Activated CD8-positive, alpha-beta memory T cell treated with anti-CD3 and anti-CD28 coated beads, Interleukin-2, amount 10 ng/mL, durations not matched to agents 7 days and 5 days (primary cell): ENCODE results near the gene ABCC9. TPM values are rescaled to one million over a fixed set of nuclear protein-coding genes. Genes with fewer than 3 reads are reported as not detected.
"Not testable (repeated sequence)": the region's sequence is repeated elsewhere in the genome, so short reads cannot be mapped to it uniquely, and the experiment has no call there.

Experiments used
- ATAC-seq: fragments of 150-1000 bp; cut with Tn5 transposase; one replicate; pipeline ENCODE4 v1.10.0; 2021; ENCODE audit warnings: moderate library complexity
- CTCF ChIA-PET: fragments of 350-600 bp; sonication (Branson Sonifier 250); formaldehyde crosslinking; loops from one replicate; lab custom pipeline; 2021; ENCODE audit warnings: antibody characterized with exemption; lab: Charles Lee
- DNase-seq: peaks from one replicate; pipeline ENCODE4 v3.0.0-alpha.2; 2020
- H3K27ac Mint-ChIP-seq: one replicate; pipeline ENCODE4 v1.8.0; 2021; ENCODE audit warnings: mild to moderate bottlenecking, mixed read lengths
- H3K27me3 Mint-ChIP-seq: one replicate; pipeline ENCODE4 v1.8.0; 2021; ENCODE audit warnings: mixed read lengths
- H3K36me3 Mint-ChIP-seq: one replicate; pipeline ENCODE4 v1.8.0; 2021; ENCODE audit warnings: mild to moderate bottlenecking, mixed read lengths
- H3K4me1 Mint-ChIP-seq: one replicate; pipeline ENCODE4 v1.8.0; 2021; ENCODE audit warnings: mixed read lengths
- H3K4me3 Mint-ChIP-seq: one replicate; pipeline ENCODE4 v1.8.0; 2021; ENCODE audit warnings: mild to moderate bottlenecking, moderate library complexity, mixed read lengths
- H3K9me3 Mint-ChIP-seq: one replicate; pipeline ENCODE4 v1.8.0; 2022; ENCODE audit warnings: low read depth, mixed read lengths
- total RNA-seq, 2 experiments: library from RNA; stranded (reverse); gene quantifications; one replicate each; pipeline ENCODE4 v1.2.3, GENCODE V29; 2021

Gene ABCC9
- total RNA-seq, 2 experiments from 2014 or later = 0.07 TPM; not detected in 1

- Mint-ChIP-seq H3K36me3 (no peaks in the 10 kb centered on the region), H3K4me3 (no peak overlapping the region), H3K27ac (no peak overlapping the region), H3K4me1 (no peaks in the 10 kb centered on the region), H3K27me3 (no peaks in the 10 kb centered on the region), H3K9me3 (no peaks in the 10 kb centered on the region)
- ATAC-seq = no peak
- no peak for DNase-seq
- CTCF ChIA-PET = no interaction called here
Observed at GRCh38 chr12:21788089-21788983, 152.9 kb downstream of the ABCC9 start.

- no peak for ATAC-seq
- Mint-ChIP-seq H3K9me3 (no peaks in the 10 kb centered on the region), H3K36me3 (no peaks in the 10 kb centered on the region), H3K4me1 (no peaks in the 10 kb centered on the region), H3K27me3 (no peaks in the 10 kb centered on the region), H3K4me3 (no peak overlapping the region), H3K27ac (no peak overlapping the region)
- no peak for DNase-seq
- CTCF ChIA-PET = no interaction called here
Observed at GRCh38 chr12:21786041-21786531, 155.1 kb downstream of the ABCC9 start.

GRCh38 chr12:21782723-21783122 lies 158.5 kb downstream of the ABCC9 start:
- H3K4me3 Mint-ChIP-seq, H3K27me3 Mint-ChIP-seq, H3K4me1 Mint-ChIP-seq, CTCF ChIA-PET, ATAC-seq, H3K27ac Mint-ChIP-seq, H3K36me3 Mint-ChIP-seq, H3K9me3 Mint-ChIP-seq, DNase-seq: not testable (repeated sequence)

- no peaks in the 10 kb centered on the region for H3K9me3 Mint-ChIP-seq
- CTCF ChIA-PET = interaction anchor here (1.0 kb wide), 1 partner anchor 71 kb away, joined by 3 read pairs; no protein-coding TSS in a partner anchor
- no peak for DNase-seq
Observed at GRCh38 chr12:21780786-21781185, 160.4 kb downstream of the ABCC9 start.

GRCh38 chr12:21776175-21776574 lies 165.1 kb downstream of the ABCC9 start:
- DNase-seq (no peak), ATAC-seq (no peak)
- Mint-ChIP-seq H3K4me3 (no peak overlapping the region), H3K36me3 (no peaks in the 10 kb centered on the region), H3K27me3 (peaks cover 58% of the 10 kb centered on the region), H3K9me3 (no peaks in the 10 kb centered on the region), H3K4me1 (peaks cover 7% of the 10 kb centered on the region), H3K27ac (no peak overlapping the region)
- CTCF ChIA-PET = no interaction called here

More at GRCh38 chr12:21780786-21781185, 160.4 kb downstream of the ABCC9 start:
- Mint-ChIP-seq H3K4me3 (no peak overlapping the region), H3K27ac (no peak overlapping the region), H3K4me1 (no peaks in the 10 kb centered on the region), H3K36me3 (no peaks in the 10 kb centered on the region), H3K27me3 (peaks cover 24% of the 10 kb centered on the region)
- no peak for ATAC-seq

- H3K9me3 Mint-ChIP-seq = no peaks in the 10 kb centered on the region
- CTCF ChIA-PET = interaction anchor here (0.6 kb wide), 1 partner anchor 1088 kb away, joined by 3 read pairs; no protein-coding TSS in a partner anchor
- no peaks in the 10 kb centered on the region for H3K36me3 Mint-ChIP-seq
- no peak overlapping the region for H3K4me3 Mint-ChIP-seq
- peaks cover 7% of the 10 kb centered on the region for H3K4me1 Mint-ChIP-seq
- H3K27ac Mint-ChIP-seq = no peak overlapping the region
- ATAC-seq (no peak), DNase-seq (no peak)
- H3K27me3 Mint-ChIP-seq = peaks cover 66% of the 10 kb centered on the region
Observed at GRCh38 chr12:21775133-21775820, 165.9 kb downstream of the ABCC9 start.

GRCh38 chr12:21774358-21775132 lies 166.7 kb downstream of the ABCC9 start, which contains the start of gene KCNJ8:
KCNJ8 (minus strand) TSS chr12:21774706; CDS start chr12:21773616, 1,090 bp downstream.
- no peak within 1 kb of the TSS for H3K27ac Mint-ChIP-seq
- DNase-seq (no peak), ATAC-seq (no peak)
- CTCF ChIA-PET = no interaction called here
- peaks cover 69% of the 10 kb centered on the region for H3K27me3 Mint-ChIP-seq
- H3K4me3 Mint-ChIP-seq = no peak within 1 kb of the TSS
- no peaks in the 10 kb centered on the region for H3K9me3 Mint-ChIP-seq
- no peaks in the 10 kb centered on the region for H3K36me3 Mint-ChIP-seq
- H3K4me1 Mint-ChIP-seq = peaks cover 7% of the 10 kb centered on the region

GRCh38 chr12:21773806-21774205 lies 167.4 kb downstream of the ABCC9 start:
- Mint-ChIP-seq H3K27ac (no peak overlapping the region), H3K27me3 (peaks cover 70% of the 10 kb centered on the region), H3K36me3 (no peaks in the 10 kb centered on the region), H3K4me3 (no peak overlapping the region), H3K9me3 (no peaks in the 10 kb centered on the region), H3K4me1 (peaks cover 7% of the 10 kb centered on the region)
- ATAC-seq (no peak), DNase-seq (no peak)
- CTCF ChIA-PET = no interaction called here

GRCh38 chr12:21773263-21773741 lies 167.9 kb downstream of the ABCC9 start:
- Mint-ChIP-seq H3K4me3 (no peak overlapping the region), H3K9me3 (no peaks in the 10 kb centered on the region), H3K27ac (no peak overlapping the region), H3K27me3 (peaks cover 70% of the 10 kb centered on the region), H3K36me3 (no peaks in the 10 kb centered on the region), H3K4me1 (peaks cover 7% of the 10 kb centered on the region)
- CTCF ChIA-PET = no interaction called here
- no peak for DNase-seq
- no peak for ATAC-seq

- DNase-seq (no peak), ATAC-seq (no peak)
- H3K4me1 Mint-ChIP-seq = peaks cover 7% of the 10 kb centered on the region
- no peak overlapping the region for H3K27ac Mint-ChIP-seq
- H3K36me3 Mint-ChIP-seq = no peaks in the 10 kb centered on the region
- H3K9me3 Mint-ChIP-seq = no peaks in the 10 kb centered on the region
- peaks cover 53% of the 10 kb centered on the region for H3K27me3 Mint-ChIP-seq
- no peak overlapping the region for H3K4me3 Mint-ChIP-seq
- CTCF ChIA-PET = no interaction called here
Observed at GRCh38 chr12:21771311-21771710, 169.9 kb downstream of the ABCC9 start.

GRCh38 chr12:21769307-21769706 lies 171.9 kb downstream of the ABCC9 start:
- no peaks in the 10 kb centered on the region for H3K9me3 Mint-ChIP-seq
- H3K27me3 Mint-ChIP-seq = peaks cover 38% of the 10 kb centered on the region
- H3K4me1 Mint-ChIP-seq = peaks cover 5% of the 10 kb centered on the region
- no peaks in the 10 kb centered on the region for H3K36me3 Mint-ChIP-seq
- ATAC-seq (no peak), DNase-seq (no peak)
- CTCF ChIA-PET = no interaction called here
- H3K27ac Mint-ChIP-seq = no peak overlapping the region
- no peak overlapping the region for H3K4me3 Mint-ChIP-seq

- Mint-ChIP-seq H3K4me3 (no peak overlapping the region), H3K9me3 (no peaks in the 10 kb centered on the region), H3K27ac (no peak overlapping the region), H3K36me3 (no peaks in the 10 kb centered on the region), H3K4me1 (no peaks in the 10 kb centered on the region), H3K27me3 (peaks cover 20% of the 10 kb centered on the region)
- ATAC-seq (no peak), DNase-seq (no peak)
- CTCF ChIA-PET = no interaction called here
Observed at GRCh38 chr12:21766403-21766802, 174.8 kb downstream of the ABCC9 start.

- no peaks in the 10 kb centered on the region for H3K4me1 Mint-ChIP-seq
- no peak for ATAC-seq
- H3K27me3 Mint-ChIP-seq = peaks cover 8% of the 10 kb centered on the region
- no peak overlapping the region for H3K4me3 Mint-ChIP-seq
- H3K9me3 Mint-ChIP-seq = no peaks in the 10 kb centered on the region
- no peak overlapping the region for H3K27ac Mint-ChIP-seq
- CTCF ChIA-PET = no interaction called here
- no peak for DNase-seq
- H3K36me3 Mint-ChIP-seq = no peaks in the 10 kb centered on the region
Observed at GRCh38 chr12:21764950-21765349, 176.3 kb downstream of the ABCC9 start.
